HG02610 (cell line): ENCODE data around the gene RGP1.

Experiments
- ATAC-seq: cut with Tn5 transposase; IDR thresholded peaks from one replicate; pipeline ENCODE4 v1.9.1; 2021; ENCODE audit warnings: mild to moderate bottlenecking, moderate library complexity; ENCODE audit not compliant: unreplicated experiment

The RGP1 gene

DNA sequence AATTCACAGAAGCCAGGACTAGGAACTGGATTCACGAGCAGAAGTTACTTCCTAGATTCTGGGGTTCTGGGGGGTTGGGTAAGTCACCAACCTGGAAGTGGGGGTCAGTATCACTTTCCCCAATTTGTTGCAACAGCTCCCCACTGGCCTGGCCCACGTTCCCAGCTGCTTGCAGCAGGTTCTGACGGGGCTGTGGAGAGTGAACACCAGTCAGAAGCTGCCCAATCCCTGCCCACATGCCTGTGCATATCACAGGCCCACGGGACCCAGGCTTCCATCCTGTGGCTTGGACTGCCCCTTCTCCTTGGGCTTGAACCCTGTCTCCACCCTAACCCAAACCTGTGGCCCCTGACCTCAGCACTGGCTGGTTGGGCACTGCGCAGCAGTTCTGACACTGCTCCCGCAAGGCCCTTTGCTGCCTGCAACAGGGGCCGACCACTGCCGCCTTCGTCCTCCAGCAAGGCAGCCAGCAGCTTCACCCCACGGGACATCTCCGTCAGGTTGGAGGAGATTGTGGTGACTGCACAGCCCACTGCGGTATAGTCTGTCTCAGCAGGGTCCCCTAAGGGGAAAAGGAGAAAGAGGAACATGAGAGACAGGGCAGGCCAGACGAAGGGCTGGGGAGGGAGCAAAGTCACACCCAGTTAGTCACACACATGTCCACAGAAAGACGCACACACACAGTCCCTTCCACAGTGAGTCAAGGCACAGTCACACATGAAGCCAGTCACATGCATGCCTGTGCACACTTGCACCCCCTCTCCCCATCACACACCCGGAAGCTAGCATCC lies 30.2 kb upstream of the RGP1 start:
- ATAC-seq = peak; percentile 51

DNA sequence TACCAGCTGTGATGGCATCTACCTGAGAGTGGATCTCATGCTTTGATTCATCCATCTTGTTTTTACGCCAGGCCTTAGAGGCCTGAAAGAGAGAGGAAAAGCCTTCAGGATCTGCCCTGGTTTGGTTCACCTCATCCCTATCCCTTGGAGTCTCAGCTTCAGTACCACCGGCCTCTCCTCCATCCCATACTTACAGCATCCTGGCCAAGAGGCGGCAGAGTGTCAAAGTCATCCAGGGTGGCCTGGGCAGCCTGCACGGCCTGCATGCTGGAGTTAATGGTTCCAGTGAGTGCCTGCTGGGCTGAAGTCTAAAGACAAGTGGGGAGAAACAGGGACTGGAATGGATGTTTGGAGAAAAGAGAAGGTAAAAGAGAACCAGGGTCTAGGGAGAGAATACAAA lies 29.5 kb upstream of the RGP1 start:
- no peak for ATAC-seq

DNA sequence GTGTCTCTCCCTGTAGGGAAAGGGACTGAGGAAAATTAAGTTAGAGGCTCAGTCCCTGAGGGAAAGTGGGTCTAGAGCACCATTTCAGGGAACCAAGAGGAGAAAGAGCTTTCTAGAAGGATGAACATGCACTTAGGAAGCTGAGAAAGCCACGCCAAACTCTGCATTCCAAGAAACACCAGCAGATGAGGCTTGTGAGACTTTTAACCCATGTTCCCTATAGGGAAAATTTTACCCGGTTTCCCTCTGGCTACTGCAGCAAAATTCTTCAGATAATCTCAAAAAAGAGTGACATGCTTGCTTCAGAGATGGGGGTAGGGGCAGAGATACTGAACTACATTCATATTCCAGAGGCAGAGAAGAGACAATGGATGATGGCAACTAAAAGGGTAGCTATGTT lies 25.7 kb upstream of the RGP1 start:
- ATAC-seq = no peak

DNA sequence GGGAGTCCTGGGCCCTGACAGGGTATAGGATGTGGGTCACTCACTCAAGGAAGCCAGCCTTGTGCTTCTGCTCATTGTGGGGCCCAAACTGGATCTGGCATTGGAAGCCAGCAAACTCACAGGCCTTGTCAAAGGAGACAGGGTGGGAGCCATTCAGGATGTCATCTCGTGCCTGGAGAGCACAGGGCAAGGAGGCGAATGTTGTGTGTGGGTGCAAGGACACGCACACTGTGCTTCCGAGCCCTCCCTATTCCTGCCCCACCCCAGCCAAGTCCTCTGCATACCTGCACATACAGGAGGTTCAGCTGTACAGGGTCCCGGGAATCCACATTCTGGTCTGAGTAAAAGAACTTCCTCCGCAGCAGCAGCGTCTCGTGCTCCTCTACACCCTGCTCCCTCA lies 25.2 kb upstream of the RGP1 start:
- no peak for ATAC-seq

DNA sequence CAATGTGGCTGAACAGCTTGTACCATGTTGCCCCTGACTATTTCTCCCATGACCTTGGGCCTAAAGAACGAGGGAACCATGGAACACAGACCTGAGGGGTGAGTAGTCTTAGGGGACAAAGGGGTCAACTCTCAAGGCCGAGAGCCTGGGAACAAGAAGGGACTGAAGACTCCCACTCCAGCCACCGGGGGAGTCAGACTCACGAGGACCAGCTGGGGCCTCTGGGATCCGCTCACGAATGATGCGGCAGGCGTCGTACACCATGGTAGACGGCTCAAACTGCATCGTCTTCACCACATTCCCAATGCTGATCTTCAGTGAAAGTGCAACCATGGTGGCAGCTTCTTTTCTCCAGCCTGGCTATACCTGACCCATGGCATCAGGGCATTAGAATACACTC lies 23.7 kb upstream of the RGP1 start:
- no peak for ATAC-seq

DNA sequence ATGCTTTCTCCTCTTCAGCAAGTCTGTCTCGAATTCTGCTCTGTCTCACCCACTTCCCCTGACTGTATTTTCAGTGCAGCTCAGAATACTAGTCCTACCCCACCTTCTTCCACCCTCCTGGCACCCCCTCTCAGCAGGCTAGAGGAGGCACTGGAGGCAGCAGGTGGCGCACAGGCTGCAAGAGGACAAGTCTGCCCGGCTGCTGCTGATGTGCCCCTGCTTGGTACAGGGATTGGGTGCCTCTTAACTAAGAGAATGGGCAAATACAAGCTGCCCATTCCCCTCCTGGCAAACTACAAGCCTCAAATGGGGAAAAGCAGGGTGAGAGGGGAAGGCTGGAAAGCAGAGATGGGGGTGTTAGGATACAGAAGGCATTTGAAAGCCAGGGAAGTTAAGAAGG lies 22.2 kb upstream of the RGP1 start:
- ATAC-seq = no peak

DNA sequence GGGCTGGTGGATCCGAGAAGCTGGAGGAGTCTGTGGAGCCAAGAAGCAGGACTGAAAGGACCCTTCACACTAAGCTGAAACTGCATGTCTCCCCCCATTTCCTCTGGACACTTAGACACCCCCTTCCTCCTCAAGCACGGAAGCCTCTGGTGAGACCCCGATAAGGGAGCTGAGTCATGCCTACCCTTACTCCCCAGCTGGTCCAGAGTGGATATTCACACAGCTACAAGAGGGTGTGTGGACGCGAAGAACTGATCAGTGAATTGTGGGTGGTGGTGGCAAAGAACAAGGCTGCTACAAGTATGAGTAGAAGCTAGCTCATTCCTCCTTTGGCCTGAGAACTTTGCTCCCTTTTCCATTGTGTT lies 21.4 kb upstream of the RGP1 start:
- no peak for ATAC-seq

DNA sequence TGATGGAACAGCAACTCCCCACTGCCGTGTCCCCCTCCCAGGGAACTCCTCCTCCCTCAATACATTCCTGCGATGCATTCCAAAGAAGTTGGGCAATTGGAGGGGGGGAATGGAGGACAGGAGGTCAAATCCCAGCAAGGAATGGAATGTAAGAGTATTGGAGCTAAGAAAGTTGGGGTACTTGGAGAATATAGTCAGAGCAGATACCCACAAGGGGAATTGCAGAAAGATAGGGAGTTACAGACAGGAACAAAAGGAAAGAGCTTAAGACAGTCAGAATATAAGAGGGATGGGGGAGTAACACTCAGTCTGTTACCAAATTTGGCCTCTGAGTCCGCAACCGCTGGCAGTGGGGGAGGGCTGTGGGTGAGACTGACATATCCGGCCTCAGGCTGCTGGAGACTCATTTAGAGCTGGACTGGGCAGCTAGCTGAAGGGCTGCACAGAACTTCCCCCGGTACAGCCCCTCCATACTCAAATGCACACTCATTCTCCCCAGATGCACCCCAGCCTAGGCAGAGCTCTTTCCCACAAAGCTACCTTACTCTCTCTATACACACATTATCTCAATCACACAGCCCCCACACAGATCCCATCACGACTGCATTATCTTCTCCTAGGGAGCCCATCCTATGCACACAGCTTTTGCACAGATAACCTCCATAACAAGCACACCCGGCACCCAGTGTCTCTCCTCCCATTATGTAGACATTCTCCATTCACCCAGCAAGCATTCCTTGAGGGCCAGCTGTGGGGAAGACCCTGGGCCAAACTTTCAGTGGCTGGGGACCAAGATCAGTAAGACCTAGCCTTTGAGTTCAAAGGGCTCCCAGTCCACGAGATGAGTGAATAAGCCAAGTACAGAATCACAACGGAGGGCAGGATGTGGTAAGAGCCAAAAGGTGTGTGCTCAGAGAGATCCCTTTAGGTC lies 20.8 kb upstream of the RGP1 start:
- ATAC-seq = peak; percentile 14

DNA sequence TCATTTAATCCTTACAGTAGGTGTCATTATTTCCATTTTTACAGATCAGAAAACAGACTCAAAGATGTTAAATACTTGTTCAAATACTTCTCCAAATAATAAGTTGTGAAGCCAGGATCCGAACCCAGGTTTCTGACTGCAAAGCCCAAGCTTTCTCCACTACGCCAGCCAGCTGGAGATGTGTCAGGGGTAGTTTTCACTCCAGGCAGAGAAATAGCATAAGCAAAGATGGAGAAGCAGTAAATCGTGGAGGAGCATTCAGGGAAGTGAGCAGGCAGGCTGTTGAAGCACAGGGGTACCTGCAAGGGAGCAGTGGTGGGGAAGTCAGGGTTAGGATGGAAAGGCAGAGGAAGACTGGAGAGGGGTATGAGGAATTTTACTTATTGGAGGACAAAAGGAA lies 20.0 kb upstream of the RGP1 start:
- no peak for ATAC-seq

DNA sequence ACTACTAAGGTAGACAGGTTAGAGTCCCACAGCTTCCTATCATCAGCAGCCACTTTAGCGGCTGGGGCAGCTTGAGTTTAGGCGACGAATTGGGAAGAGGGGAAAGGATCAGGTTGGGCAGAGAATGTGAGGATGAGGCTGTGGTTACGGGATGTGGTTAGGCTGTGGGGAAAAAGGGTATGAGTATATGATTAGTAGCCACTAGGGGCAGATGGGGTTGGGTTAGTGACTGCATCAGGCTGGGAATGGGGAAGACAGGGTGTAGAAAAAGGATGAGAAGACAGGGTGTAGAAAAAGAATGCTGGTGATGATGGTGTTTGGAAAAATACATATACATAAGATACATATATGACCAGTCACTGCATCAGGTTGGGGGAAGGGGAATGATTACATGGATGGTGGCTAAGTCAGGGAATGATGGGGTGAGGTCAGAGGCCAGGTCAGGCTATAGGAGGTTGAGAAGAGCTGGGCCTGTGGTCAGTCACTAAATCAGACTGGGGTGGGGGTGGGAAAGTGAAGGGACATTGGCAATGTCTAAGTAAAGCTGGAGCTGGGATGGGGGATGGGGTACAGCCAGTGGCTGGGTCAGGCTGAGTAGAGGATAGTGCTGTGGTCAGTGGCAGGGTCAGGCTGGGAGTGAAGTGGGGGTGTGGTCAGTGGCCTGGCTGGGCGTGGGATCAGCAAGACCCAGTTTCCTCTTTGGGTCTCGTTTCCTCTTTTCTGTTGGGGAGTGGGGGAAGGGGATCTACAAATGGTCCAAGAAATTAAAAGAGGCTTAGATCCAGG lies 19.2 kb upstream of the RGP1 start:
- no peak for ATAC-seq

DNA sequence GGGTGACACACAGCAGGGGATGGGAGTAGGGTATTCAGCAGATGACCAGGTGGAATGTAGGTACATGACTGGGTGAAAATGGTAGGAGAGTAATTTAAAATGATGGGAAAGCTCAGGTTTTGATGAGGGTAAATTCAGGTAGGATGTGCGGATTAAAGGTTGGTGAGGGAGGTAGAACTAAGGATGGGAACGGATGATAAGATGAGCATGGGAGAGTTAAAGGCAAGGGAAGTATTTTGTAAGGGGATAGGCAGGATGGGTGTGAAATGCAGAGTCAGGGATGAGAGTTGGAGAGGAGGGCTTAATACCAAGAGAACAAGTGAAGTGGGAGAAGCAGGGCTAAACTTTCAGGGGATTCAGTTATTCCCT lies 18.6 kb upstream of the RGP1 start:
- ATAC-seq = no peak

DNA sequence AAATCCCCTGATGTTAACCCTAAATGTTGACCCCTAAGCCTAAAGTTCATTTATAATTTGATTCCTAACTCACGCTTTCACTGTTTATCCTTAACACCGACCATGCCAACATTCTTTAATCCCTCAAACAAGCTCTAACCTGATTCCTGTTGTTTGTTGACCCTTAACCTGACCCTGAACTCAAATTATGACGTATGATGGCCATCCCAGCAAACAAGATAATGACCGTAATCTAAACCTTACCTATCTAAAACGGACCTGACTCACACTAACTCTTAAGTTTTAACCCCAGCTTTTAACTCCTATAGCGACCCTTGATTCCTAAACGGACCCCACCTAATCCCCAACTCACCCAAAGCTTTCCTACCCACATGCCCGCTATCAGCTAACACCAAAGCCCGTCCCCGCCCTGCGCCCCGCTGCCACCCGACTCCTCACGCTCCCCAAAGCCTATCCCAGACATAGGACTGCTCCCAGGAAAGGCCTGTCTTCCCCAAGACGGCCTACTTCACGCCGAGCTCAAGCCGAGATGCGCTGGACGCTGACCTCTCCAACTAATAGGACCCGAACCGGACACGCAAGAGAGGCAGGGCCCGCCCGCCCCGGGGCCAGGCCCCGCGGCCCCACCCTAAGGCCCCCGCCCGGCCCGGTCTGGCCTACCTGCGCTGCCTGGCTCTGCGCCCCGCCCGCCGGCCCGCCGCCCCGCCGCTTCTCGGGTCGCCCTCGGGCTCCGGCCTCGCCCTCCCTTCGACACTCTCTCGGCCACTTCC lies 17.5 kb upstream of the RGP1 start:
- ATAC-seq = no peak

DNA sequence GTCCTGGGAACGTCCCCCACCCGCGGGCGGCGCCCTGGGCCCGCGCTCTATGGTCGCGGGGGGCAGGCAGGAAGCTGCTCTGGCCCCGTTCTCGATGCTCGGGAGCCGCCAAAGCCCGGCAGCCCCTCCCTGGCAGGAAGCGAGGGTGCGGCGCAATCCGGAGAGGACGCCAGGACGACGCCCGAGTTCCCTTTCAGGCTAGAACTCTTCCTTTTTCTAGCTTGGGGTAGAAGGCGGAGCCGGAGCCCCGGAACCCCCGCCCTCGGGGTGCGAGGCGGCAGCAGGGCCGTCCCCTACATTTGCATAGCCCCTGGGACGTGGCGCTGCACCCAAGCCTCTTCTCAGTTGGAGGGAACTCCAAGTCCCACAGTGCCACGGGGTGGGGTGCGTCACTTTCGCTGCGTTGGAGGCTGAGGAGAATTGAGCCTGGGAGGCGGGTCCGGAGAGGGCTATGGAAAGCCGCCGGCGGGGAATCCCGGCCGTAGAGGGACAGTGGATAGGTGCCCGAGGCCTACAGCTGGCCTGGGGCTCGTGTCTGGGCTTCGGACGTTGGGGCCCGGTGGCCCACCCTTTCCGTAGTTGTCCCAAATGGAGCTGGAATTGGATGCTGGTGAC lies 16.8 kb upstream of the RGP1 start, which contains the start of the genes CREB3 and TLN1:
TSS of gene CREB3 (plus strand) at position 482 of the 615 bp plus-strand sequence. CDS start at position 589, 107 bp downstream.
TSS of gene TLN1 (minus strand) at position 11 of the 615 bp plus-strand sequence. CDS start 6,501 bp downstream, outside the sequence.
- ATAC-seq = peak; percentile 79

DNA sequence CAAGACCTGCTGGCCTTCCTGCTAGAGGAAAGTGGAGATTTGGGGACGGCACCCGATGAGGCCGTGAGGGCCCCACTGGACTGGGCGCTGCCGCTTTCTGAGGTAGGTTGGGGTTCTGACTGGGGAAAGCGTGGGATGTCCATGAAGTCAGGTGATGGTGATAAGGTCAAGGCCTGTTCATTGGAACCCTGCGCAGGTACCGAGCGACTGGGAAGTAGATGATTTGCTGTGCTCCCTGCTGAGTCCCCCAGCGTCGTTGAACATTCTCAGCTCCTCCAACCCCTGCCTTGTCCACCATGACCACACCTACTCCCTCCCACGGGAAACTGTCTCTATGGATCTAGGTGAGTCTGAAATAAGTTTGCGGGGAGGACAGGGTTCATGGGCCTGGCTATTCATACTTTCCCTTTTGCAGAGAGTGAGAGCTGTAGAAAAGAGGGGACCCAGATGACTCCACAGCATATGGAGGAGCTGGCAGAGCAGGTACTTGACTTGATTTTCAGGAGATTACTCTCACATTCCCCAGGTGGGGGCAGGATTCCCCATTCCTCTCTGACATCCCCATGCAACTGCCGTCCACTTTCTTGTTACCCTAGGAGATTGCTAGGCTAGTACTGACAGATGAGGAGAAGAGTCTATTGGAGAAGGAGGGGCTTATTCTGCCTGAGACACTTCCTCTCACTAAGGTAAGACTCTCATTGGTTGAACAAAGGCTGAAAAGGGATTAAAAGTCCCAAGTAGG lies 16.1 kb upstream of the RGP1 start:
- ATAC-seq = no peak

DNA sequence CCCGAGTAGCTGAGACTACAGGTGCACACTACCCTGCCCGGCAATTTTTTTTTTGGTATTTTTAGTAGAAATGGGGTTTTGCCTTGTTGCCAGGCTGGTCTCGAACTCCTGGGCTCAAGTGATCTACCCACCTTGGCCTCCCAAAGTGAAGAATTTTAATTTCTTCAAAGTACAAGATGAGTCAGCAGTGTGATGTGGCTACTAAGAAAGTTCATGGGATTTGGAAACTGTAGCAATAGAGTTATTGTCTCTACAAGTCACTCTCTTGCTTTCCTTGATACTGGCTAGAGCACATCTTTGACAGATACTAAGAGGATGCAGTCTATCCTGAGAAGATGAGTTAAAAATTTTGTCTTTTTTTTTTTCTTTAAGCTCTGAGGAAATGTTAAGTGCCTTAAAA lies 15.0 kb upstream of the RGP1 start:
- no peak for ATAC-seq

DNA sequence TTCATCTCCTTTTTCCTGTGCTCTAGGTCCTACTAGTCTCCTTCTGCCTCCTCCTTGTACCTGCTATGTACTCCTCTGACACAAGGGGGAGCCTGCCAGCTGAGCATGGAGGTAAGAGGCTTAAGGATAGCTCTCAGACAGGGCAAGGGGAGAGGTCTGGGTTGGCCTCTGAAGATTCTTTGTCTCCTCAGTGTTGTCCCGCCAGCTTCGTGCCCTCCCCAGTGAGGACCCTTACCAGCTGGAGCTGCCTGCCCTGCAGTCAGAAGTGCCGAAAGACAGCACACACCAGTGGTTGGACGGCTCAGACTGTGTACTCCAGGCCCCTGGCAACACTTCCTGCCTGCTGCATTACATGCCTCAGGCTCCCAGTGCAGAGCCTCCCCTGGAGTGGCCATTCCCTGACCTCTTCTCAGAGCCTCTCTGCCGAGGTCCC lies 12.9 kb upstream of the RGP1 start:
- ATAC-seq = peak; percentile 21

DNA sequence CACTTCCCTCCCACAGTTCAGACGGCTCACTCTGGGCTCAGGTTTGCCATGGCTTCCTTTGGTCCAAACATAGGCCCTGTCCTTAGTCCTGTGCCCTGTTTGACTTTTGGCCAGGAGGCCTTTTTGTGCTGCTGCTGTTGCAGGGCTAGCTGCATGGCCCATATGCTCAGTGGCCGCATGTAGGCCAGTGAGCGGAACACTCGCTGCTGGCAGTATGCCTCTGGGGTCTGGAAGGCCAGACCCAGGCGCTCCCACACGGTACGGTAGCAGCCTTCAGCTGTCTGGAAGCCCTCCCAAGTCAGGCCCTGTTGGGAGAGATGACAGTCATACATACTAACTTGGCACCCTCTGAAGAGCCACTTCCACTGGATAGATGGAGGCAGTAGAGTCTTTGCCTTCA lies 11.9 kb upstream of the RGP1 start:
- ATAC-seq = no peak

DNA sequence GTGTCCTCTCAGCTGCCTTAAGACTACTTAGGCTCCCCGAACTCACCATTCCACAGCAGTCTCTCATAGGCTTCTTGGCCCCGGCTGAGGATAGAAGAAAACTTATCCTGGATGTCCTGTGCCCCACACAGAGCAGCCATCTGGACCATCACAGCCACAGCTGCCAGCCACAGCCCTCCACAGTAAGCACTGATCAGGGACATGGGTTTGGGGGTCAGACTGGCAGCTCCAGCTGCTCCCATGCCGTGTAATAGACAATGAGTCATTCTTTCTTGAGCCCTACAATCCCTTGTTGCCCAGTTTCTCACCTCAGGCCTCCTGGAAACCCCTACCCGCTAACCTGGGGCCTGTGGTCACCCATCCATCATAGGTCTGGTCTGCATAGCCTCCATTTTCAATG lies 10.9 kb upstream of the RGP1 start:
- ATAC-seq = no peak

DNA sequence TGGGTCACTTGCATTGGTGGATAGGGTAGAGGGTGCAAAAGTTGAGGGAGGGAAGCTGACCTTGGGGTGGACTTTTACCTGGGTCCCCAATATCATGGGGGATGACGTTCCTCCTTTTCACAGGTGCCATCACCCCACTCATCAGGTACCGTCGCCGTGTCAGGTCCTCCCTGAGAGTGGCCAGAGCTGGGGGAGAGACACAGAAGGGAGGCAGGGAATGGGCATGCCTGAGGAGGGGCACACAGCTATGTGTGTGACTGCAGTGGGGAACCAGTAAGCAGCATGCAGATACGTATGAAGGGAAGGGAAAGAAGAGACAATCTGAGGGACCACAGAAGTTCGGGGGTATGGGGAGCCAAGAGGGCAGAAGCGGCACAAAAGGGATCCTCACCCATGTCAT lies 10.2 kb upstream of the RGP1 start:
- ATAC-seq = no peak
